NCI-H2081 treated with DMSO at 0.1 percent for 48 hours (cell line): ENCODE results near the gene BOLA1.
"Not testable (repeated sequence)": the region's sequence is repeated elsewhere in the genome, so short reads cannot be mapped to it uniquely, and the experiment has no call there.

Experiments
- DNase-seq: peaks from one replicate; lab custom pipeline; 2025; lab: John Stamatoyannopoulos, UW

The BOLA1 gene

DNA sequence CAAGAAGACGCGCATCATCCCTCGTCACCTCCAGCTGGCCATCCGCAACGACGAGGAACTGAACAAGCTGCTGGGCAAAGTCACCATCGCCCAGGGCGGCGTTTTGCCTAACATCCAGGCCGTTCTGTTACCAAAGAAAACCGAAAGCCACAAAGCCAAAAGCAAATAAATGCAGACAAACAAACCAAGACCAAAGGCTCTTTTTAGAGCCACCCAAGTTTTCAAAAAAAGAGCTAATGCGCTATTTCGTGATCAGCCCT, 12.2 kb upstream of the BOLA1 start:
- DNase-seq: not testable (repeated sequence)

DNA sequence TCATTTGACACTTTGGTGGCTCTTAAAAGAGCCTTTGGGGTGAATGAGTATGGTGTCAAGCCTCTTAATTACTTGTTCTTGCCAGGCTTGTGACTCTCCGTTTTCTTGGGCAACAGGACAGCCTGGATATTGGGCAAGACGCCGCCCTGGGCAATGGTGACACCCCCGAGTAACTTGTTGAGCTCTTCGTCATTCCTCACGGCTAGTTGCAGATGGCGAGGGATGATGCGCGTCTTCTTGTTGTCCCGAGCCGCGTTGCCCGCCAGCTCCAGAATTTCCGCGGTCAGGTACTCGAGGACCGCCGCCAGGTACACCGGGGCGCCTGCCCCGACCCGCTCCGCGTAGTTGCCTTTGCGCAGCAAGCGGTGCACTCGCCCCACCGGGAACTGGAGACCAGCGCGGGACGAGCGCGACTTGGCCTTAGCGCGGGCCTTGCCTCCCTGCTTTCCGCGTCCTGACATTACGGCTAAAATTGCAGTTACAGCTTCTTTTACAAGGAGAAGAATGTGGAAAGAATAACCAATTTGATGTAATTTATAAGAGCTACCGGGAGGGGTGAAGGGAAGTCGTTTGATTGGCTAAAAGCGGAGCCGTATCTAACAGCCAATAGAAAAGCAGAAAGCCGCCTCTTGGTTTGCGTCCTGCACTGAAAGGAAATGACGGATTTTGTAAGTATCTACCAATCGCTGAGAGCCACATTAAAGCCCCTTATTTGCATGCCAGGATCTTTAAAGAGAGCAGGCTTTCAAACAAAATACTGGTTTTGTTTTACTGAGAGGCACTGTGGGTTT, 11.7 kb upstream of the BOLA1 start:
- peak; percentile 99 for DNase-seq

DNA sequence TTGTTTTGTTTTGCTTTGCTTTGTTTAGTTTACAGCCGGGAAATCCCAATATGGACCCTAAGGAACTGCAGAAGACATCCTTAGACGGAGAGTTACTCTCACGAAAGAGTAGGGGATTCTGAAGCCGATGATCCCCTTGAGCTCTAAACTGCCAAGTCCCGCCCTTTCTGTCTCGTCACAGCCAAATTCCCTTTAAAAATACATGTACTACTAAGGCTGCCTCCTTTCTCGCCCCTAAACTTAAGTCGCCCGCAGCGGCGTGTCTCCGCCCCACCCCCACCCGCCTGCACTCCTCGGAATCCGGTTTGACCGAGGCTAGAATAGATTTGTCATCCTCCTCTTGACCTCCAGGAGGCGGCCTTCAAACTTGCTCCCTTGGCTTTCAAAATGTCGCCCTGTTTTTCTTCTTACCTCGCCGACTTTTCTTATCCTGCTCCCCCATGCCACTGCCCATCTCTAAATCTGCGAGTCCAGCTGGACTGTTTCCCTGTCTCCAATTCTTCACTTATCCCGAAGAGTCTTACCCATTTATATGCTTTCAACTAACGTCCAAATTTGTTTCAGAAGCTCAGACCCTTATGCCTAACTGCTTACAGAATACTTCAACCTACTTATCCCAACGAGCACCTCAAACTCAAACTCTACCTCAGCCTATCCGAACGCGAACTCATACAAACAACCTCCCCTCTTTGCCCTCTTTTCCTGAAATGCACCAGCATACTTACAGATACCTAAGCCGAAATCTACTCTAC, 10.9 kb upstream of the BOLA1 start:
- DNase-seq: peak; percentile 59

DNA sequence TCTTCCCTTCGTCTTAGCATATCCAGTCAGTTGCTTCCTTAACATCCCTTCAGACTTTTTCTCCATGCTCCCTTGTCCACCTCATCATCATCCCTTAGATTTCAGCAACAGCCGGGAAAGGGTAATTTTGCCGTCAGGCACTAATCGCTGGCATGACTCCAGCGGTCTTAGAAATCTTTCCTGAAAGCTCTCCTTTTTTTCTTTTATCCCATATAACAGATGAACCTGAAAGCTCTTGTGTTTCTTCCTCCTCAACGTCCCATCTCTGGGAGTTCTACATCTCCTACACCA, 10.4 kb upstream of the BOLA1 start:
- no peak for DNase-seq

GRCh38 chr1:149896575-149896974, 2.8 kb upstream of the BOLA1 start:
- no peak for DNase-seq

DNA sequence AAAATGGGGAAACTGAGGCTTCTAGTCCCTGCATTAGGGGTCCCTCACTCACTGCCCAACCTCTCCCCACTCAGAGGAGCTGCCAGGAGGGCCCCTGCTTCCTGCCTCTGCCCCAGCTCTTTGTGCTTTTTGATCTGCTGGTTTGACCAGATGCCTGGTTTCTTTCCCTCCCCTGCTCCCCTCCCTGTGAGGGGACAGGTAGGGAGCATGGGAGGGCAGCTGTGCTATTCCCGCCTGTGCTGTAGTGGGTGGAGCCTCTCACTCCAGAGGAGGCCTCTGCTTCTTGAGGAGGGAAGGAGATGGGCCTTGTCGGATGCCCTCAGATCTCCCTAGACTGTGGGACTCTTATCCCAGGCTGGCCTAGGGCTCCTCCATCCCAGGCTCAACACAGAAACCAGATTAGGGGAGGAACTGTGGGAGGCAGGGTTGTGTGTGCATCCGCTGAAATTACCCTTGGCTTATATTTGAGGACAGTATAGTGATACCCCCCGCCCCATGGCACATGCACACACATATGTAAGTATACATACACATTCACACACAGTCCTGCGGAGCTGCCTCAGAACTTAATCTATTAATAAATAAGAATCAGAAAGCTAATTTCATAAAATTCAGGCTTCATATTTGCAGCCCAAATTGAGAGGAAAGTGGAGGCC, 4.6 kb downstream of the BOLA1 start:
- no peak for DNase-seq

- no peak for DNase-seq
Observed at GRCh38 chr1:149906570-149907075, 7.3 kb downstream of the BOLA1 start.

- DNase-seq: no peak
Observed at GRCh38 chr1:149914545-149914944, 15.2 kb downstream of the BOLA1 start.

GRCh38 chr1:149915429-149916192, 16.2 kb downstream of the BOLA1 start:
- no peak for DNase-seq

DNA sequence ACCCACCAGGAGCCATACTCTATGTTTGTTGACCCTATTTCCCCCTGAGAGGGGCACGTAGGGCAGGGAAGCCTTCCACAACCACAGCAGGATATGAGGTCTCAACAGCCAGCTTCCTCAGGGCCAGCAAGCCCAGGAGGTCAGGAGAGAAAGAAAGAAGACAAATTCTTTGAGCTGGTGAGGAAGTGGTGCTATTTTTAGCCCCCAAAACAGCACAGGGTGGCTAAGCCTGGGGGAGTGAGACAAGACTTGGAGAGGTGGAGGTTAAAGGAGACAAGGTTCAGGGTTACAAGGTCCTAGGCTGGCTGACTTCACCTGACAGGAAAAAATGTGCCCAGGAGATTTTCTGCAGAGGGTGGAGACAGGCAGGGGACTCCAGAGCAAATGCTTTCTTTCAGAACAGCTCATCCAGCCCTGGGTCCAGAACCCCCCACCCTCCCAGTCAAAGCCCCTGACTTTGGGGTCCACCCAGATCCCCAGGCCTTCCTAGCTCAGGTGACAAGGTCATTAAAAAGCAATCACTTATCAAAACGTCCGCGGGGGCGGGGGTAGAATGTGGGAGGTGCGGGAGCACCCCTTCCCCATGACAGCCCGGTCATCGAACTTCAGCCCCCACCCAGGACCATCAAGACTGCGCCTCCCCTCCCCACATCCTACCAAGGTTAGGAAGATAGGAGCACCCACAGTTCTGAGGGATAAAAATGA, 17.0 kb downstream of the BOLA1 start:
- DNase-seq: no peak

- no peak for DNase-seq
Observed at GRCh38 chr1:149916898-149917252, 17.5 kb downstream of the BOLA1 start.

DNA sequence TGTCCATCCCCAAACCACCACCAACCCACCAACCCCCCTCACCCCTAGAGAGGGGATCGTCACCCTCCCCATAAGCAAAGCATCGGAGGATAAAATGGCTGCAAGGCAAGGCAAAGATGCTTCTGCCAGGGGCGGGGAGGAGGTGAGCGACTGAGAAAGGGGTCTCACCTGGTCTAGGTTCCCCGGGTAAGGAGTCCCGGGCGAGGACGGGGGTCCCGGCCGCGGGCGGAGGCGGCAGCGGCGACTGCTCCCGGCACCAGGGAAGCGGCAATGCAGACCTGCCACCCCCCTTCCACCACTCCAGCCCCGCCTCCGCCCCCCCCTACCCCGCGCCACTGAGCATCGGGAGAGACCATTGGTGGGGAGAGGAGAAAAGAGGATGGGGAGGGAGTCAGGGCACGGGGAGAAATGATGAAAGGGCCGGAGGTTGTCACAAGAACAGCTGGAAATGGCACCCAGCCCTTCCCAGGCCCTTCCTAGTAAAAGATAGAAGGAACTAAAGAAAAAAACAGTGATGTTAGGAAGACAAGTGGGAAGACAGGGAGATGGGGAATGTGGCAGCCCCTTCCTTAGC, 18.3 kb downstream of the BOLA1 start, which contains the start of gene SV2A:
Gene SV2A (minus strand): TSS at position 274 of the 574 bp plus-strand sequence. CDS start 4,004 bp downstream, outside the sequence.
- peak; percentile 55 for DNase-seq

DNA sequence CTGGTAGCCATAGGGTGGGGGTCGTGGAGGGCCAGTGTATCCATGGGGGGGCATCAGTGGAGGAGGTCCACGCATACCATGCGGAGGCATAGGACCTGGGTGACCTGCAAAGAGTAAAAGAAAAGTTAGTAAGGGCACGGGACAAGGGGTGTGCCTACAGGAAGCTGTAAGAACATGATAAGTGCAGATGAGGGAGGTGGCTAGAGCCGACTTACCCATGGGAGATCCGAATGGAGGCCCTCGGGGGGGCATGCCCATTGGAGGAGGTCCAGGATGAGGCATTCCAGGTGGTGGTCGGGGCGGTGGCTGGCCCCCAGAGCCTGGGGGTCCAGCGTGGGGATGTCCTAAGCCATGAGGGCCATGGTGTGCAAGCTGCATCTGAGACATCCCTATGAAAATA, 24.3 kb downstream of the BOLA1 start:
- no peak for DNase-seq

GRCh38 chr1:149925345-149925744, 26.0 kb downstream of the BOLA1 start:
- no peak for DNase-seq

DNA sequence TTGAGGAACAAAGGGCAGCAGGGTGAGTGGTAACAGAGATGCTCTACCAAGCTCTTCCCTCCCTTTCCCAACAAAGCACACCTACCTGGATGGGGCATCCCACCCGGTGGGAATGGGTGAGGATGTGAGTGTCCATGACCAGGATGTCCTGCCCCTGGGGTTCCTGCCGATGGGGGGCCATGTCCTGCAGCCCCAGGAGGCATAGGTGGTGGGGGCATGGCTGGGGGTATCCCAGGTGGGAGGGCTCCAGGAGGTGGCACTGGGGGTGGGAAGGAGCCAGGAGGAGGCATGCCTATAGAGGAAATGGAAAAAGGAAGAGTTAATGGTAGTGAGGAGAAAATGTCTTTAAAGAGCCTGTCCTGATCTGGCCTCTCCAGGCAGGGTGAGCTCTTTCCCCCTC, 26.4 kb downstream of the BOLA1 start:
- DNase-seq: no peak

GRCh38 chr1:149926296-149926695, 26.9 kb downstream of the BOLA1 start:
- no peak for DNase-seq

GRCh38 chr1:149927056-149927562, 27.7 kb downstream of the BOLA1 start:
- no peak for DNase-seq

DNA sequence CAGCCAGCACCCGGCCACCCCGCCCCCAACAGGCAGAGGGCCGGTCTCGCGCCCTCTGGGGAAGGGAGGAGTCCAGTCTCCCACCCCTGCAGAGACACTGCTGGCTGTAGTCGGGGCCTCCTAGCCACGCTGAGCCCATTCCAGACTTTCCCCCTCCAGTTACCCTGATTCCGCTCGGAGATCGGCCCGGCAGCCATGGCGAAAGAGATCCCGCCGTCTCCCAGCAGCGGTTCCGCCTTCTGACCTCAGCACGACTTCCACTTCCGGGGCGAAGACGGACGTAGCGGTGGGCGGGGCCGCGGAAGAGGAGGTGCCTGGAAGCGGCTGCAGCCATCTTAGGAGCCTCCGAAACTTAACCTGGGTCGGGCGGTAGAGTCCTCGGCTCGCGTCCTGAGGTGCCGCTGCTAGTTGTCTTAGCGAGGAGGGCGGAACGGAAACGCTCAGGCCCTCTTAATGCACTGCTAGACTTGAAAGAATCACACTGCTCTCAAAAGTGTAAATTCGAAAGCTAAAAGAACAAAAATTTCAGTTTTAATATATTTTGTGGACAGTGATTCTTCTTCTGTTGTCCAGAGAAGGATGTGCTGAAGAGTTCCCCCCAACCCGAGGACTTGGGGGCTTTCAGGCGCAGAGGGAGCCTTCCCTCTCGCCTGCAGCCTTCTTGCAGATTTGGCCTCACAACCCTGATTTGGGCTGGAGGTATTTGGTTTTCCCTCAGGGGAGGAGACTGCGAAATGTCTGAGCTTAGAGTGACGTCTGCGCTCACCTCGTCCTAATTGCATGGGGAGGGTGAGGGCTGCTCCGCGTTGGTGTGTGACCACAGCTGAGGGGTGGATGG, 28.4 kb downstream of the BOLA1 start, which contains the start of gene SF3B4:
Gene SF3B4 (minus strand): TSS at position 241 of the 838 bp plus-strand sequence. CDS start 44 bp downstream, at position 197.
- peak; percentile 77 for DNase-seq

DNA sequence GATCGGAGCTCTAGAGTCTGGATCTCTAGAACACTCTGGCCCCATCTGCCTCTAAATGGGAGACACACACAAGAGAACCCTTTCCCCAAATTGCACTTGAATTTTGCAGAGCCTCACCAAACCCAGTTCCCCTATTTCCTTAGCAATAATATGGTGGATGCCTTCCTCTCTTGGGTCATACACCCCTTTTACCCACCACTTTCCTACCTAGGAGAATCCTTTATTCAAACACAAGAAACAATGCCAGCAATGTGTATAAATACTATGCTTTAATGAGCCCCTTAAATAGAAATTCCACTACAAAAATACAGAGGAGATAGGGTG, 29.0 kb downstream of the BOLA1 start:
- DNase-seq: no peak

DNA sequence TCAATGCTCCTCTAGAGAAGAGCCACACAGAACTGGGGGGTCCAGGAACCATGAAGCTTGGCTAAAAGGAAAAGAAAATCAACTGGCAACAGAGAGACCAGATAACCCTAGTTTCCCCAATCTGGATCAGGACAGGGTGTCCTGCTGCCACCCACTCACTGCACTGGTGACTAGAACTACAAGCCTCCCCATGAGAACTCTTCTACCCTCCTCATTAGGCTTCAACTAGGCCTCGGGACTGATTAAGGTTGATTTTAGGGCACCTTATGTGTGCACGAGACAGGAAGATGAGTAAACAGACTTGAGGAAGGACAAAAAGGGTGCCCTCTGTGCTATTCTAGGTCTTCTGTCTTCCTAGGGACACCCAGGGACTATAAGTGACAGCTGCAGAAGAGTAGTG, 30.5 kb downstream of the BOLA1 start:
- no peak for DNase-seq
